GM23248 (cell line): ENCODE results near the gene SLC5A7. TPM values are rescaled to one million over a fixed set of nuclear protein-coding genes. Genes with fewer than 3 reads are reported as not detected.

Source experiments
- DNase-seq: peaks from one replicate; pipeline ENCODE4 v3.0.0-alpha.2; 2015
- H2AFZ ChIP-seq: fragments of 200-600 bp; sonication (generic); 2 replicates; pipeline ENCODE4 v1.6.1; 2016; ENCODE audit warnings: antibody characterized with exemption
- H3F3A ChIP-seq: fragments of 200-600 bp; sonication (generic); 2 replicates; pipeline ENCODE4 v1.6.1; 2016; ENCODE audit warnings: mild to moderate bottlenecking, antibody characterized with exemption, mixed run types; ENCODE audit not compliant: insufficient read depth
- H3K27ac ChIP-seq: fragments of 200-600 bp; sonication (generic); 2 replicates; pipeline ENCODE4 v1.5.1; 2016; ENCODE audit warnings: mild to moderate bottlenecking
- H3K27me3 ChIP-seq: fragments of 200-600 bp; sonication (generic); replicated peaks from 2 replicates; pipeline ENCODE4 v1.6.1; 2016; ENCODE audit warnings: mild to moderate bottlenecking; ENCODE audit not compliant: insufficient read depth
- H3K36me3 ChIP-seq: fragments of 200-600 bp; sonication (generic); 2 replicates; pipeline ENCODE4 v1.6.1; 2016; ENCODE audit warnings: low read depth, mild to moderate bottlenecking
- H3K4me1 ChIP-seq: fragments of 200-600 bp; sonication (generic); 2 replicates; pipeline ENCODE4 v1.6.1; 2016; ENCODE audit warnings: mild to moderate bottlenecking; ENCODE audit not compliant: insufficient read depth
- H3K4me2 ChIP-seq: fragments of 200-600 bp; sonication (generic); one replicate; pipeline ENCODE4 v1.6.1; 2016; ENCODE audit warnings: mild to moderate bottlenecking; ENCODE audit not compliant: unreplicated experiment
- H3K4me3 ChIP-seq: fragments of 200-600 bp; sonication (generic); 2 replicates; pipeline ENCODE4 v1.5.1; 2016; ENCODE audit warnings: mild to moderate bottlenecking
- H3K79me2 ChIP-seq: fragments of 200-600 bp; sonication (generic); 2 replicates; pipeline ENCODE4 v1.6.1; 2016; ENCODE audit warnings: mild to moderate bottlenecking; ENCODE audit not compliant: insufficient read depth
- H3K9ac ChIP-seq: fragments of 200-600 bp; sonication (generic); 2 replicates; pipeline ENCODE4 v1.6.1; 2016; ENCODE audit warnings: mild to moderate bottlenecking
- H3K9me2 ChIP-seq: fragments of 200-600 bp; sonication (generic); 2 replicates; pipeline ENCODE4 v1.6.1; 2016; ENCODE audit warnings: mixed run types, mild to moderate bottlenecking, moderate library complexity; ENCODE audit not compliant: insufficient read depth
- H3K9me3 ChIP-seq: fragments of 200-600 bp; sonication (generic); one replicate; pipeline ENCODE4 v1.6.1; 2017; ENCODE audit warnings: low read depth
- H4K20me1 ChIP-seq: fragments of 200-600 bp; sonication (generic); 2 replicates; pipeline ENCODE4 v1.6.0; 2016; ENCODE audit not compliant: insufficient read depth
- EZH2 ChIP-seq: fragments of 200-600 bp; sonication (generic); IDR thresholded peaks from 2 replicates; pipeline ENCODE4 v1.6.1; 2018; ENCODE audit warnings: antibody characterized with exemption, mild to moderate bottlenecking; ENCODE audit not compliant: insufficient read depth, poor library complexity, severe bottlenecking
- EZH2phosphoT487 ChIP-seq: fragments of 200-600 bp; sonication (generic); IDR thresholded peaks from 2 replicates; pipeline ENCODE4 v1.6.1; 2018; ENCODE audit warnings: antibody characterized with exemption, moderate library complexity, mild to moderate bottlenecking, low read depth; ENCODE audit not compliant: insufficient read depth
- WGBS, 2 experiments: methylation state at CpG; one replicate each; pipeline ENCODE4 v1.1.6; 2015 to 2017; ENCODE audit warnings: low lambda C conversion rate in 2 of 2, low coverage in 1 of 2; ENCODE audit errors: missing lambda C conversion rate in 2 of 2; 5-methylcytosine and 5-hydroxymethylcytosine counted together
- in situ Hi-C: fragments of 300-500 bp; cut with MboI; formaldehyde crosslinking; loops from 2 replicates; pipeline ENCODE4 v1.15.0; 2020
- polyA plus RNA-seq: library from polyadenylated mRNA; unstranded; fragments of >200 nt; fragmentation: Nextera tagmentation; extraction: Ambion mirVana; gene quantifications from 2 replicates; pipeline ENCODE4 v1.2.1, GENCODE V29; 2016
- total RNA-seq: library from RNA; depleted of rRNA; stranded (reverse); fragments of >200 nt; shearing (Covaris generic); gene quantifications from 2 replicates; pipeline ENCODE4 v1.2.3, GENCODE V29; 2014; rRNA removed

The SLC5A7 gene
- total and polyA plus RNA-seq, 2 experiments from 2014 or later: not detected

DNA sequence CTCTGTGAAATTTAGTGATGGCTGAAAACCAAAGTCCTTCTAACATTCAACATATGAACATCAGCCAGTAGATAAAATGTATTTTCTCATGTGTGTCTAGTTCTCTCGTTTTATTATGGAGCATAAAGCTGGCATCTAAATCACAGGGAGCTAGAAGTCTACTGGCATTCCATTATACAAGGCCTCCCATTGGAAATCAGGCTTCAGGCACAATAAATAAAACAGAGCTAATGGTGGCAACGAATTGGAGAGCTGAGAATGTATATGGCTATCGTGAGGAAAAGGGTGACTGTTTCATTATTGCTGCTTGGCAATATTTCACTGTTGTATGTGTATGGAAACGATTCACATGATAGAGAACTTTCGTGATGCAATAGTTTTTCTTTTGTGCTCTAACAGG is 62.4 kb downstream of the SLC5A7 start:
- no peaks in the 10 kb centered on the region for H3K36me3 ChIP-seq
- no peaks in the 10 kb centered on the region for H3K9me2 ChIP-seq
- H3F3A ChIP-seq: no peaks in the 10 kb centered on the region
- H4K20me1 ChIP-seq: no peaks in the 10 kb centered on the region
- H3K4me1 ChIP-seq: no peaks in the 10 kb centered on the region
- 6 to 7% methylated on average over 5 of the region's 5 CpGs for WGBS, 2 experiments
- H3K79me2 ChIP-seq: no peaks in the 10 kb centered on the region
- no peak overlapping the region for H3K27ac ChIP-seq
- no peak overlapping the region for H3K4me2 ChIP-seq
- H3K9ac ChIP-seq: no peak overlapping the region
- H3K27me3 ChIP-seq: no peaks in the 10 kb centered on the region
- in situ Hi-C loops: no loop called here
- H2AFZ ChIP-seq: no peak overlapping the region
- H3K4me3 ChIP-seq: no peak overlapping the region
- H3K9me3 ChIP-seq: no peaks in the 10 kb centered on the region
- DNase-seq: no peak
- TF ChIP-seq EZH2: no peak
- no peak for TF ChIP-seq EZH2phosphoT487

DNA sequence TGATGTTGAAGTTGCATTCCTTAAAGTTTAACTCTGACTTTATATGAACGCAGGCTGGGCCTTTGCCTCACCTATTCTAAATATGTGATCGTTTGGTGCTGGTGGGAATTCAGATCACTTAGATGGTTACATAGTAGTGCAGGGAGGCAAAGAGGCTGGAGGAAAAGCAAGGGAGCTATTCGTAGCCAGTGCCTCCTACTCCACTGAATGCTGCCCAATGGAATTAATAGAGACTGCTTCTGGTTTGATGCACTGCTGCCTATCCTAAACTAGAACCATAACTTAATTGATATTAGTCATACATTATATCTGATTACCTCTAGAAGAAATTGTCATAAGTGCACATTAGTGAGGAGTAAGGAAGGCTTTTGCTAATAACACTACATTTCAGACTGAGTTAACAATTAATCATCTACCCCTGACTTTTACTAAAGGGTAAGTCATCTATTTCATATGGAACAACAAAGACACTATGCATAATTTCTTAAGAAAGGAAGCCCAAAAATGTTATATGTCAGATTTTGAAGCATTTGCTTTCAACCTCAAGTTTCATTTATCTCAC is 72.3 kb downstream of the SLC5A7 start:
- no peak overlapping the region for H3K9ac ChIP-seq
- H3K4me3 ChIP-seq: no peak overlapping the region
- H3K9me2 ChIP-seq: no peaks in the 10 kb centered on the region
- H3K4me2 ChIP-seq: no peak overlapping the region
- no peaks in the 10 kb centered on the region for H3K4me1 ChIP-seq
- WGBS, 2 experiments: 1 to 6% methylated on average over 3 of the region's 3 CpGs
- no peaks in the 10 kb centered on the region for H3K36me3 ChIP-seq
- H3K79me2 ChIP-seq: no peaks in the 10 kb centered on the region
- H3K9me3 ChIP-seq: no peaks in the 10 kb centered on the region
- no peaks in the 10 kb centered on the region for H3F3A ChIP-seq
- H4K20me1 ChIP-seq: no peaks in the 10 kb centered on the region
- TF ChIP-seq EZH2phosphoT487 (no peak), EZH2 (no peak)
- H3K27me3 ChIP-seq: no peaks in the 10 kb centered on the region
- no peak for DNase-seq
- no peak overlapping the region for H2AFZ ChIP-seq
- in situ Hi-C loops: no loop called here
- no peak overlapping the region for H3K27ac ChIP-seq

- no peak for DNase-seq
- no peak overlapping the region for H3K9ac ChIP-seq
- no peaks in the 10 kb centered on the region for H4K20me1 ChIP-seq
- no peaks in the 10 kb centered on the region for H3K9me2 ChIP-seq
- H3K4me3 ChIP-seq: no peak overlapping the region
- no peak for TF ChIP-seq EZH2
- no peak for TF ChIP-seq EZH2phosphoT487
- no peak overlapping the region for H2AFZ ChIP-seq
- no peaks in the 10 kb centered on the region for H3K4me1 ChIP-seq
- H3K27ac ChIP-seq: no peak overlapping the region
- H3K4me2 ChIP-seq: no peak overlapping the region
- H3K9me3 ChIP-seq: no peaks in the 10 kb centered on the region
- H3K27me3 ChIP-seq: no peaks in the 10 kb centered on the region
- H3K36me3 ChIP-seq: no peaks in the 10 kb centered on the region
- WGBS, 2 experiments: 30 to 37% methylated on average over 4 of the region's 4 CpGs
- no peaks in the 10 kb centered on the region for H3F3A ChIP-seq
- no peaks in the 10 kb centered on the region for H3K79me2 ChIP-seq
- in situ Hi-C loops: no loop called here
Observed at GRCh38 chr2:108061439-108062042, 75.2 kb downstream of the SLC5A7 start.

Other genes with a start within 250 kb of the SLC5A7 start
- gene RGPD4, start 159.6 kb upstream of the SLC5A7 start, total RNA-seq: not detected in 2 replicates
- gene RGPD4, start 159.6 kb upstream of the SLC5A7 start, polyA plus RNA-seq: 0.04 TPM in 1 of 2 replicates, not detected in the other